Hematopoietic multipotent progenitor cell treated with erythropoietin and hydrocortisone succinate and interleukin-3 and kit ligand, for 6 days (in vitro differentiated cells): ENCODE results near the gene TEAD2.
"Not testable (repeated sequence)": the region's sequence is repeated elsewhere in the genome, so short reads cannot be mapped to it uniquely, and the experiment has no call there.

ENCODE experiments used
- DNase-seq: peaks from one replicate; pipeline ENCODE4 v3.0.0-alpha.2; 2015

TEAD2 gene

GRCh38 chr19:49328741-49329140, 33.5 kb downstream of the TEAD2 start:
- DNase-seq = no peak

- peak; percentile 72 for DNase-seq
Measured at GRCh38 chr19:49327878-49328544, 34.2 kb downstream of the TEAD2 start.

GRCh38 chr19:49326165-49326704, 36.0 kb downstream of the TEAD2 start:
- no peak for DNase-seq

GRCh38 chr19:49325756-49326155, 36.5 kb downstream of the TEAD2 start:
- DNase-seq = not testable (repeated sequence)

GRCh38 chr19:49324801-49325576, 37.2 kb downstream of the TEAD2 start, which contains the start of gene SLC6A16:
TSS of gene SLC6A16 (minus strand) at chr19:49325191. CDS start at chr19:49311347, 13,844 bp downstream.
- no peak for DNase-seq

- DNase-seq = no peak
Measured at GRCh38 chr19:49318296-49318695, 43.9 kb downstream of the TEAD2 start.

- DNase-seq = no peak
Measured at GRCh38 chr19:49316284-49316683, 45.9 kb downstream of the TEAD2 start.

GRCh38 chr19:49315111-49315510, 47.1 kb downstream of the TEAD2 start:
- no peak for DNase-seq

- DNase-seq = no peak
Measured at GRCh38 chr19:49309087-49309486, 53.1 kb downstream of the TEAD2 start.

- peak; percentile 32 for DNase-seq
Measured at GRCh38 chr19:49306734-49307133, 55.5 kb downstream of the TEAD2 start.

- no peak for DNase-seq
Measured at GRCh38 chr19:49301866-49302252, 60.4 kb downstream of the TEAD2 start.

GRCh38 chr19:49301165-49301865, 60.9 kb downstream of the TEAD2 start:
- peak; percentile 88 for DNase-seq

- DNase-seq = not testable (repeated sequence)
Measured at GRCh38 chr19:49298653-49299052, 63.6 kb downstream of the TEAD2 start.

GRCh38 chr19:49297403-49297802, 64.8 kb downstream of the TEAD2 start:
- no peak for DNase-seq

- no peak for DNase-seq
Measured at GRCh38 chr19:49295208-49295880, 66.9 kb downstream of the TEAD2 start.

GRCh38 chr19:49294401-49294800, 67.8 kb downstream of the TEAD2 start:
- DNase-seq = no peak
